Bronchial epithelial cell (primary cell): ENCODE measurements around the gene WDR70. TPM values are rescaled to one million over a fixed set of nuclear protein-coding genes. Genes with fewer than 3 reads are reported as not detected.

Experiments used
- DNase-seq: peaks from one replicate; pipeline ENCODE4 v3.0.0-alpha.2; 2010; ENCODE audit warnings: low read depth
- FAIRE-seq: peaks from 2 replicates; lab custom pipeline; 2011; peaks lifted over from hg19 to GRCh38; lab: Jason Lieb, UNC
- H3K27me3 ChIP-seq: 2 replicates; pipeline ENCODE4 v1.5.1; 2011; ENCODE audit warnings: low read length; ENCODE audit not compliant: control insufficient read depth, insufficient read depth
- H3K36me3 ChIP-seq: 2 replicates; pipeline ENCODE4 v1.5.1; 2011; ENCODE audit warnings: low read length; ENCODE audit not compliant: control insufficient read depth, insufficient read depth
- H3K4me3 ChIP-seq: 2 replicates; pipeline ENCODE4 v1.5.1; 2011; ENCODE audit warnings: mild to moderate bottlenecking, low read depth, low read length, control low read depth
- CTCF ChIP-seq: IDR thresholded peaks from 2 replicates; pipeline ENCODE4 v1.5.1; 2011; ENCODE audit warnings: mild to moderate bottlenecking, moderate library complexity, low read length, control low read depth, inconsistent platforms; ENCODE audit not compliant: insufficient read depth, severe bottlenecking
- total RNA-seq: library from RNA; depleted of rRNA; stranded (reverse); fragments of >200 nt; gene quantifications from 2 replicates; pipeline ENCODE4 v1.2.1, GENCODE V29; 2014

The WDR70 gene
- total RNA-seq, 1 donor from 2014 or later: 17.9 TPM

- DNase-seq (peak; percentile 67), FAIRE-seq (no peak)
- H3K27me3 ChIP-seq: no peaks in the 10 kb centered on the region
- H3K4me3 ChIP-seq: no peak overlapping the region
- no peaks in the 10 kb centered on the region for H3K36me3 ChIP-seq
- no peak for TF ChIP-seq CTCF
Measured at GRCh38 chr5:37539459-37539858, 160.3 kb downstream of the WDR70 start.

DNA sequence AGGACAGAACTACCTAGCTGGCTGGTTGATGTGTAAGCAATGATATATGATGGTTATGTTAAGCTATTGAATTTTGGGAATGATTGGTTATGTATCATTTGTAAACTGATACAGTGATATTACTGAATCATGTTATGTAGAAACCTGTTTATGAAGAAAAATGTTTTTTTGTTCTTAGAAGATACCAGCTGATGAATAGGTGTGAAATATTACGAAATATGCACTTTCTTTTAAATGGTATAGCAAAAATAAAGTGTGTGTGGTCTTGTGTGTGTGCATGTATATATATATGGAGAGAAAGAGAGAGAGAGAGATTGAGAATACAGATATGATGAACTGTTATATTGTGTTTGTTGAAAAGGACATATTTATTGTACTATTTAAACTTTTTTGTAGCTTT, 164.1 kb downstream of the WDR70 start:
- FAIRE-seq: no peak

GRCh38 chr5:37549411-37549810, 170.3 kb downstream of the WDR70 start:
- Histone ChIP-seq H3K4me3 (no peak overlapping the region), H3K27me3 (no peaks in the 10 kb centered on the region), H3K36me3 (no peaks in the 10 kb centered on the region)
- DNase-seq: no peak
- FAIRE-seq: no peak
- no peak for TF ChIP-seq CTCF

More for the DNA sequence above, 164.1 kb downstream of the WDR70 start:
- no peak for TF ChIP-seq CTCF
- no peaks in the 10 kb centered on the region for H3K36me3 ChIP-seq
- DNase-seq: no peak
- no peaks in the 10 kb centered on the region for H3K27me3 ChIP-seq
- H3K4me3 ChIP-seq: no peak overlapping the region

GRCh38 chr5:37552161-37552560, 173.0 kb downstream of the WDR70 start:
- FAIRE-seq (no peak), DNase-seq (no peak)
- H3K36me3 ChIP-seq: no peaks in the 10 kb centered on the region
- H3K27me3 ChIP-seq: no peaks in the 10 kb centered on the region
- no peak overlapping the region for H3K4me3 ChIP-seq
- no peak for TF ChIP-seq CTCF

DNA sequence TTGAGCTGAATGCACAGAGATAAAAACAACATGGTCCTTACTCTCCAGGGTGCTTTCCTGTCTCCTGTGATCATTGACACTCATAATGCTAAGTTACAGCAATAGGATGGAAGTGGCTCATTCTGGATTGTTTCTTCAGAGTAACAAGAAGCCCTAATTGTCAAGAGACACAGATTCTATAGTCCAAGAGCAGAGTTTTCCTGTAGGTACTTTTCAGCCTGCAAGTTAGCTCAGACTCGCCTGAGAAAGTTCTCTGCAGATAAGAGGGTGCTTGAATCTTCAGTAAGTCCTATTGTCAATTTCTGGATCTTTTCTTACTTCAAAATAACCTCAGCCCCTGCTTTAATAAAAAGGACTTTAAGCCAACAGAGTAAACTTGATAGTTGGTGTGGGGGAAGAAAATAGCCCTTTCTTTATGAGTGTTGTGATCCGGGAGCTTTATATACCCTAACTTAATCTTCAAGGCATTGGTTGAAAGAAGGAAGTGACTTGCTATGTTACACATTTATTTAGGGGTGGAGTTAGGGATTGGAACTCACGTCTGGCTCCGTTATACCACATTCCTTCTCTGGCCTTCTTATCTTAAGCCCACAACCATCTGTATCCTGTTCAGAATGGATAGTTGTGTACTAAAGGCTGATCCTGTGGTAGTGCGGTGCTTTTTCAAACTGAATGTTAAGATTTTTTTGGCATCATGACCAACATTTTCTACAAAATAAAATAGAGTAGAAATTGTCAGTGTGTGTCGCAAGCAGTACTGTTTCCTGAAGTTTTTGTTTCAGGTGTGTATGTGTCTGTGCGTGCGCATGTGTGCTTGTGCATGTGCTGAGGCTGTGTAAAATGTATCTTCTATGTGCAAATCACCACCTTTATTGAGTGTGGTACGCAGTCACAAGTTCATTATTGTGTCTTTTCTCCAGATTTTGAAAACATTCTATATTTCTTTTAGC, 173.9 kb downstream of the WDR70 start:
- TF ChIP-seq CTCF: no peak
- Histone ChIP-seq H3K4me3 (no peak overlapping the region), H3K36me3 (no peaks in the 10 kb centered on the region), H3K27me3 (no peaks in the 10 kb centered on the region)
- DNase-seq: peak; percentile 29
- no peak for FAIRE-seq
